ENCODE results near the gene PIGP.
"Not testable (repeated sequence)": the region's sequence is repeated elsewhere in the genome, so short reads cannot be mapped to it uniquely, and the experiment has no call there.

The PIGP gene

GRCh38 chr21:37044643-37045042 is 28.2 kb downstream of the PIGP start:
- DNase-seq (ENCODE audit: low read depth), result no peak

GRCh38 chr21:37043818-37044217 is 29.1 kb downstream of the PIGP start:
- no peak for DNase-seq (ENCODE audit: low read depth)

GRCh38 chr21:37041706-37042271 is 31.1 kb downstream of the PIGP start:
- no peak for DNase-seq (ENCODE audit: low read depth)

GRCh38 chr21:37040212-37040611 is 32.7 kb downstream of the PIGP start:
- no peak for DNase-seq (ENCODE audit: low read depth)

- DNase-seq (ENCODE audit: low read depth), result no peak
Observed at GRCh38 chr21:37039411-37040075, 33.3 kb downstream of the PIGP start.

GRCh38 chr21:37036177-37036576 is 36.7 kb downstream of the PIGP start:
- no peak for DNase-seq (ENCODE audit: low read depth)

GRCh38 chr21:37034394-37034793 is 38.5 kb downstream of the PIGP start:
- not testable (repeated sequence) for DNase-seq (ENCODE audit: low read depth)

GRCh38 chr21:37032877-37033471 is 39.9 kb downstream of the PIGP start:
- DNase-seq (ENCODE audit: low read depth), result peak; percentile 20

- DNase-seq (ENCODE audit: low read depth), result no peak
Observed at GRCh38 chr21:37032293-37032692, 40.6 kb downstream of the PIGP start.

- DNase-seq (ENCODE audit: low read depth), result no peak
Observed at GRCh38 chr21:37030864-37031263, 42.0 kb downstream of the PIGP start.

GRCh38 chr21:37028570-37028969 is 44.3 kb downstream of the PIGP start:
- DNase-seq (ENCODE audit: low read depth), result no peak

- DNase-seq (ENCODE audit: low read depth), result no peak
Observed at GRCh38 chr21:37026499-37026898, 46.4 kb downstream of the PIGP start.

GRCh38 chr21:37017951-37018679 is 54.8 kb downstream of the PIGP start:
- no peak for DNase-seq (ENCODE audit: low read depth)

All from fibroblast of the conjunctiva (primary cell).